Mesendoderm (in vitro differentiated cells): ENCODE data around the gene SLC5A6.

ENCODE experiments used
- DNase-seq: peaks from one replicate; pipeline ENCODE4 v3.0.0; 2013
- H2AK5ac ChIP-seq: 2 replicates; pipeline ENCODE4 v1.6.1; 2013; ENCODE audit warnings: low read length, inconsistent platforms
- H2BK120ac ChIP-seq: 2 replicates; pipeline ENCODE4 v1.6.1; 2013; ENCODE audit warnings: low read depth, mild to moderate bottlenecking, low read length, moderate library complexity, mixed read lengths
- H2BK15ac ChIP-seq: replicated peaks from 2 replicates; pipeline ENCODE4 v1.6.1; 2013; ENCODE audit warnings: low read depth, mild to moderate bottlenecking, moderate library complexity
- H2BK5ac ChIP-seq: 2 replicates; pipeline ENCODE4 v1.6.1; 2013; ENCODE audit warnings: low read length, inconsistent platforms
- H3K18ac ChIP-seq: 2 replicates; pipeline ENCODE4 v1.6.1; 2013; ENCODE audit warnings: mild to moderate bottlenecking, low read length, mixed read lengths
- H3K23ac ChIP-seq: one replicate; pipeline ENCODE4 v1.6.1; 2013; ENCODE audit warnings: low read length
- H3K27ac ChIP-seq: 2 replicates; pipeline ENCODE4 v1.5.1; 2013; ENCODE audit warnings: low read depth, mild to moderate bottlenecking, inconsistent platforms, low read length, moderate library complexity
- H3K27me3 ChIP-seq: 2 replicates; pipeline ENCODE4 v1.6.1; 2013; ENCODE audit warnings: low read length, control low read depth, mild to moderate bottlenecking, inconsistent platforms; ENCODE audit not compliant: insufficient read depth, poor library complexity
- H3K36me3 ChIP-seq: 2 replicates; pipeline ENCODE4 v1.6.1; 2013; ENCODE audit warnings: low read length, inconsistent platforms; ENCODE audit not compliant: control insufficient read depth, insufficient read depth
- H3K4ac ChIP-seq: one replicate; pipeline ENCODE4 v1.6.1; 2013; ENCODE audit warnings: low read depth, mild to moderate bottlenecking, low read length, moderate library complexity
- H3K4me1 ChIP-seq: 2 replicates; pipeline ENCODE4 v1.6.1; 2013; ENCODE audit warnings: low read depth, low read length, inconsistent platforms; ENCODE audit not compliant: control insufficient read depth
- H3K4me2 ChIP-seq: 2 replicates; pipeline ENCODE4 v1.6.1; 2013; ENCODE audit warnings: low read length
- H3K4me3 ChIP-seq: 2 replicates; pipeline ENCODE4 v1.5.1; 2013; ENCODE audit warnings: mild to moderate bottlenecking, low read length
- H3K56ac ChIP-seq: one replicate; pipeline ENCODE4 v1.6.1; 2013; ENCODE audit warnings: low read length
- H3K79me1 ChIP-seq: 2 replicates; pipeline ENCODE4 v1.6.1; 2013; ENCODE audit warnings: low read length, inconsistent platforms
- H3K79me2 ChIP-seq: 2 replicates; pipeline ENCODE4 v1.6.1; 2013; ENCODE audit warnings: mild to moderate bottlenecking, low read length; ENCODE audit not compliant: control insufficient read depth, insufficient read depth
- H3K9ac ChIP-seq: 2 replicates; pipeline ENCODE4 v1.6.1; 2013; ENCODE audit warnings: low read length, inconsistent platforms
- H4K5ac ChIP-seq: one replicate; pipeline ENCODE4 v1.6.1; 2013; ENCODE audit warnings: low read length
- H4K8ac ChIP-seq: one replicate; pipeline ENCODE4 v1.6.1; 2013; ENCODE audit warnings: low read depth, mild to moderate bottlenecking, control low read depth, low read length, moderate library complexity
- WGBS: extraction: QIAGEN DNeasy Blood & Tissue Kit; methylation state at CpG from one replicate; pipeline ENCODE4 v1.1.7; 2013; ENCODE audit warnings: low lambda C conversion rate, missing lambda C conversion rate; ENCODE audit not compliant: insufficient coverage; ENCODE audit errors: extremely low coverage; 5-methylcytosine and 5-hydroxymethylcytosine counted together

SLC5A6 gene

GRCh38 chr2:27150639-27151230, 61.3 kb downstream of the SLC5A6 start:
- H2BK120ac ChIP-seq = no peak overlapping the region
- H3K9ac ChIP-seq = no peak overlapping the region
- H4K5ac ChIP-seq = no peak overlapping the region
- no peak overlapping the region for H3K27ac ChIP-seq
- H3K56ac ChIP-seq = no peak overlapping the region
- no peak overlapping the region for H3K18ac ChIP-seq
- no peak overlapping the region for H3K4me2 ChIP-seq
- H3K36me3 ChIP-seq = no peaks in the 10 kb centered on the region
- WGBS = no CpG with 5 or more reads among the region's 8 CpGs
- no peak overlapping the region for H2BK5ac ChIP-seq
- no peak overlapping the region for H4K8ac ChIP-seq
- no peak overlapping the region for H2BK15ac ChIP-seq
- no peaks in the 10 kb centered on the region for H3K79me2 ChIP-seq
- no peak overlapping the region for H3K4ac ChIP-seq
- no peak overlapping the region for H3K23ac ChIP-seq
- H3K79me1 ChIP-seq = no peaks in the 10 kb centered on the region
- no peaks in the 10 kb centered on the region for H3K4me1 ChIP-seq
- H2AK5ac ChIP-seq = no peak overlapping the region
- no peaks in the 10 kb centered on the region for H3K27me3 ChIP-seq
- H3K4me3 ChIP-seq = no peak overlapping the region
- DNase-seq = no peak
